GM06990 (cell line): Measurements from ENCODE around the gene KLF5.

Experiments used
- DNase-seq: peaks from one replicate; pipeline ENCODE4 v3.0.0-alpha.2; 2011; ENCODE audit not compliant: insufficient read length; ENCODE audit errors: extremely low read depth
- H3K27me3 ChIP-seq: replicated peaks from 2 replicates; pipeline ENCODE4 v1.6.0; 2011; ENCODE audit warnings: low read length; ENCODE audit not compliant: control insufficient read depth, insufficient read depth
- H3K36me3 ChIP-seq: 2 replicates; pipeline ENCODE4 v1.5.1; 2011; ENCODE audit warnings: low read length; ENCODE audit not compliant: control insufficient read depth, insufficient read depth
- H3K4me3 ChIP-seq: replicated peaks from 2 replicates; pipeline ENCODE4 v1.5.1; 2011; ENCODE audit warnings: low read depth, mild to moderate bottlenecking, control low read depth, low read length
- TF ChIP-seq, protein P1 (sequence below): IDR thresholded peaks from 2 replicates; pipeline ENCODE4 v1.5.1; 2011; ENCODE audit warnings: low read length, control low read depth, mild to moderate bottlenecking, inconsistent platforms; ENCODE audit not compliant: insufficient read depth, poor library complexity, severe bottlenecking

The KLF5 gene

DNA sequence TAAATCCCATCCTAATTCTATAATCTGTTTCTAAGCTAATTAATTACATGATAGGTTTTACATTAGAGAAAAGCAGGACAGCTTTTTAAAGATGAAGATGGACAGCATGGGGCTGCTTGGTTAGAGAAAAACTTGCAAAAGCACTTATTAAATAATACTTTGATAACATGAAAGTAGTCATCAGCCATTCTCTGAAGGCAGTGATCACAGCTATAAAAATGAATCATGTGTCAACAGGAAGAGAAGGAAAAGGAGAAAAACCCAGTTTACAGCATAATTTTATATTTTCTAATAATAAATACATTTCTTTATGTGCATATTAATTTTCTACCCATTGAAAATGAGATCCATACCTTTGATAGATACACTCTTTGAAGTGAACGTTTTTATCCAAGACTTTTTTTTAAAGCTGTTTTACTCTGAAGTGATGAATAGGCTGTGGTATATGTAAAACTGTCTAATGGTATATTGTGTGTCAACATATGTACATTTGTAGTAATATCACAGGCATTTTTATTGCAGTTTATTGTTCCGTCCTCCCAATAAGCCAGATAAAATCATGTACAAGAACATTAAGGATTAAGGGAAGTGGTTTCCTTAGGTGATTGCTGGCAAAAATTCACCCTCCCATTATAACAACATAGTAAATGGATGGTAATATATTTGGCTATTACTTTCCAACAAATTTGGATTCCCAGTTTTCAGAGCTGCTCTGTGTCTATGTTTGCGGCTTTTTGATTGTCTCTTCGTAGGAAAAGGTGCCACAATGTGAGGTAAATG lies 1.3 kb upstream of the KLF5 start:
- TF ChIP-seq, protein P1, sequence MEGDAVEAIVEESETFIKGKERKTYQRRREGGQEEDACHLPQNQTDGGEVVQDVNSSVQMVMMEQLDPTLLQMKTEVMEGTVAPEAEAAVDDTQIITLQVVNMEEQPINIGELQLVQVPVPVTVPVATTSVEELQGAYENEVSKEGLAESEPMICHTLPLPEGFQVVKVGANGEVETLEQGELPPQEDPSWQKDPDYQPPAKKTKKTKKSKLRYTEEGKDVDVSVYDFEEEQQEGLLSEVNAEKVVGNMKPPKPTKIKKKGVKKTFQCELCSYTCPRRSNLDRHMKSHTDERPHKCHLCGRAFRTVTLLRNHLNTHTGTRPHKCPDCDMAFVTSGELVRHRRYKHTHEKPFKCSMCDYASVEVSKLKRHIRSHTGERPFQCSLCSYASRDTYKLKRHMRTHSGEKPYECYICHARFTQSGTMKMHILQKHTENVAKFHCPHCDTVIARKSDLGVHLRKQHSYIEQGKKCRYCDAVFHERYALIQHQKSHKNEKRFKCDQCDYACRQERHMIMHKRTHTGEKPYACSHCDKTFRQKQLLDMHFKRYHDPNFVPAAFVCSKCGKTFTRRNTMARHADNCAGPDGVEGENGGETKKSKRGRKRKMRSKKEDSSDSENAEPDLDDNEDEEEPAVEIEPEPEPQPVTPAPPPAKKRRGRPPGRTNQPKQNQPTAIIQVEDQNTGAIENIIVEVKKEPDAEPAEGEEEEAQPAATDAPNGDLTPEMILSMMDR: no peak
- H3K27me3 ChIP-seq: no peaks in the 10 kb centered on the region
- no peak for DNase-seq
- H3K4me3 ChIP-seq: no peak overlapping the region
- H3K36me3 ChIP-seq: no peaks in the 10 kb centered on the region

DNA sequence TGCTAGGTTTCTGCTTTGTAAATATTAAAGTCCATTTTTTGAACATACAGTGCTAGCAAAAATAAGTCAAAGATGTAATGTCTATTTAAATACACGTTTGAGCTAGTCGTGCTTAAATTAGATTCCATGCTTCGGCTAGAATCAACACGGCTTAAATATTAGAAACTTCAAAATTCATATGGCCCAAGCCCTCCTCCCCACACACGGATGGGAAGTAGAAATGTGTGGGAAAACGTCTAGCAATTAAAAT lies 816 bp upstream of the KLF5 start:
- Histone ChIP-seq H3K36me3 (no peaks in the 10 kb centered on the region), H3K4me3 (no peak overlapping the region), H3K27me3 (no peaks in the 10 kb centered on the region)
- TF ChIP-seq, protein P1: no peak
- no peak for DNase-seq

DNA sequence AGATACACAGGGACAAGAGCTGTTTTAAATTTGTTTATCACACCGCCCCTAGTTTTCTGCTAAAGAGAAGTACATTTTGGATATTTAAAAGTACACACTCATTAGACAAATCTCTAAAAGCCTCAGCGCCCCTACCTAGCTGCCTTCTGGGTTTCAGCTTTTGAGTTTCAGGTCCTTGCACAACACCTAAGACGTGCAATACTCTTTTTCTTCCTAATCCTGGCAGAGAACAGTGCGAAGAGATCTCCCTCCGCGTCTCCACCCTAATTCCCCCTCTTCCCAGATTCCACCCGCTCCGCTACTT lies 421 bp upstream of the KLF5 start:
- DNase-seq: no peak
- Histone ChIP-seq H3K36me3 (no peaks in the 10 kb centered on the region), H3K4me3 (peak overlapping the region; percentile 61), H3K27me3 (no peaks in the 10 kb centered on the region)
- TF ChIP-seq, protein P1: no peak

DNA sequence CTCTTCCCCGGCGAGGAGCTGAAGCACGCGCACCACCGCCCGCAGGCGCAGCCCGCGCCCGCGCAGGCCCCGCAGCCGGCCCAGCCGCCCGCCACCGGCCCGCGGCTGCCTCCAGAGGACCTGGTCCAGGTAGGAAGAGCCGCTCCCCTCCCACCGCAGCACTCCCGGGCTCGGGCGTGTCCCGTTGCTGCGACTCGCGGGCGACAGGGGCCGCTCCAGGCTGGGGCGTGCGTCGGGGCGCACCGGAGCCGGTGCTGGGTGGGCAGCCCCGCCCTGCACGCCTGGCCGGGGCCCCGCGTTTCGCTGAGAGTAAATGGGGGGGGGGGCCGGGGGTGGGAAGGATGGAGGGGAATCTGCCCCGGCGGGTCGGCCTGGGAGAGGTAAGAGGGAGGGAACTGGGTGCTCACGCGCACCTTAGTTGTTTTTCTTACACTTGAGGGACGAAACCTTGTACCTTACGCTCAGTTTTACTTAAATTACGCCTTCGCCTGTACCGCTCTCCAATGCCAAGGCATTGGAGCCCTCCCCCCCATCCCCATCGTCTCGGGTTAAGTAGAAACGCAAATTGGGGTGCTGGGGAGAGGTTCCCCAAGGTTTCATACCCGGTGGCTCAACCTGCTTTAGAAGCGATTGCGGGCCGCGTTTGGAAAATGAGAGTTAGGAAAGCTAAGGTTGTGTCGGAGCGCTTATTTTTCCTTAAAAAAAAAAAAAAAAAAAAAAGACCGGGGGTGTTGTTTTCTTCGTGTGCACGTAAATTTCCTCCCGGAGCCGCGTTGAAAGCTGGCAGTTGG lies 850 bp downstream of the KLF5 start:
- TF ChIP-seq, protein P1: no peak
- Histone ChIP-seq H3K4me3 (peak overlapping the region; percentile 73), H3K36me3 (no peaks in the 10 kb centered on the region), H3K27me3 (no peaks in the 10 kb centered on the region)
- DNase-seq: no peak

DNA sequence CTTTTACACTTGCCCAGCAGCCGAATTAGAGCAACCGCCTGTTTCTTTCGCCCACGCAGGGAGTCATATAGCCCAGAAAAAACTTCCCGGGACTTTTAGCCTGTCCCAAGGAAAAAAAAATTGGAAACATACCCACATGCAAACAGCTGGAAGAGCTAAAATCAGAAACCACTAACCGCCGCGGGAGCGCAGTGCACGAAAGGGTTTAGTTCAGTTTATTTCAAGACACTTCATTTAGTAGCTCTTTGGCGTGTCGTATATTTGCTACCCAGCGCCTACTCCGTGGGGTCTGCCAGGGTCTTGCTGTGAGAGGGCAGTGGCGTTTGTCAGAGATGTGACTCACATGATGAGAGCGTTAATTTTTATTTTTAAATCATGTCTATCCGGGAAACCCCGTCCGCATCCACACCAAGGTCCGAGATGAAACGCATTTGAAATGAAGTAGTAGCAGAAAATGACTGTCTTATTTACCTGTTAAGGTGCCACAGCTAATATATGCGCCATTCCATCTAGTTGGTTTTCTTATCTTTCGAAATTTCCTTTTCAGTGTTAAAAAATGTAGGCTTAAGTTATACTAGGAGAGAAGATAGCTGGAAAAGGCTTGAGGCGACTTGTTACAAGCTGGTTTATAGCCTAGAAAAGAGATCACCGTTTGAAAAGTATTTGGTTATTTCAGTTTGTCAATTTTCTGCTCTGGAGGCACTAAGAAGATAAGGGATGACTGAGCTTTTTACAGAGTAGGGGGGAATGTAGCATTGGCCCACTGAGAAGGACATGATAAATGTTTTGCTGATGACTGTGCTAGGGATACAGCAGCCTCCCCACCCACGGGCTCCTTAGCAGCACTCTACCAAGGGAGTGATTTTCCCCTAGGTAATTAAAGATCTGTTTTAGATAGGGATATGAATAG lies 1.7 kb downstream of the KLF5 start:
- no peaks in the 10 kb centered on the region for H3K27me3 ChIP-seq
- TF ChIP-seq, protein P1: no peak
- DNase-seq: no peak
- H3K4me3 ChIP-seq: peak overlapping the region; percentile 73
- H3K36me3 ChIP-seq: no peaks in the 10 kb centered on the region
